NT2/D1 (cell line): ENCODE measurements around the gene ETFA.

Source experiments
- DNase-seq: peaks from one replicate; pipeline ENCODE4 v3.0.0-alpha.2; 2011; ENCODE audit warnings: low read depth, low spot score
- H3K27me3 ChIP-seq: 2 replicates; pipeline ENCODE4 v1.6.0; 2011; ENCODE audit warnings: mild to moderate bottlenecking; ENCODE audit not compliant: insufficient read length, insufficient read depth
- H3K36me3 ChIP-seq: 2 replicates; pipeline ENCODE4 v1.6.1; 2011; ENCODE audit warnings: mild to moderate bottlenecking, low read length, mixed read lengths; ENCODE audit not compliant: insufficient read depth, insufficient read length
- H3K4me1 ChIP-seq: 2 replicates; pipeline ENCODE4 v1.5.1; 2011; ENCODE audit not compliant: insufficient read depth, insufficient read length
- H3K4me3 ChIP-seq: 2 replicates; pipeline ENCODE4 v1.5.1; 2011; ENCODE audit warnings: low read depth; ENCODE audit not compliant: insufficient read length
- H3K9ac ChIP-seq: 2 replicates; pipeline ENCODE4 v1.6.0; 2011; ENCODE audit warnings: low read depth; ENCODE audit not compliant: insufficient read length
- H3K9me3 ChIP-seq: 2 replicates; pipeline ENCODE4 v1.5.1; 2011; ENCODE audit warnings: mild to moderate bottlenecking, low read length; ENCODE audit not compliant: insufficient read depth
- SUZ12 ChIP-seq: IDR thresholded peaks from 2 replicates; pipeline ENCODE4 v1.6.1; 2011; ENCODE audit not compliant: insufficient read length, insufficient read depth; ENCODE audit errors: extremely low read depth
- YY1 ChIP-seq: IDR thresholded peaks from 2 replicates; pipeline ENCODE4 v1.6.1; 2011; ENCODE audit not compliant: insufficient read length, insufficient read depth
- ZNF274 ChIP-seq: IDR thresholded peaks from 2 replicates; pipeline ENCODE4 v1.6.1; 2011; ENCODE audit warnings: mild to moderate bottlenecking, low read depth, low read length

Gene ETFA

GRCh38 chr15:76339305-76340197, 28.3 kb upstream of the ETFA start:
- H3K9me3 ChIP-seq = peaks cover 8% of the 10 kb centered on the region; the same call in 1 of the 2 replicates
- TF ChIP-seq YY1 = no peak
- TF ChIP-seq SUZ12 = peak; percentile 34
- no peak for TF ChIP-seq ZNF274
- peaks cover 100% of the 10 kb centered on the region for H3K27me3 ChIP-seq
- DNase-seq = no peak
- no peak overlapping the region for H3K9ac ChIP-seq
- no peaks in the 10 kb centered on the region for H3K36me3 ChIP-seq
- peak overlapping the region; percentile 42 for H3K4me3 ChIP-seq
- peaks cover 21% of the 10 kb centered on the region for H3K4me1 ChIP-seq

GRCh38 chr15:76338486-76339304, 27.4 kb upstream of the ETFA start:
- Histone ChIP-seq H3K27me3 (peaks cover 100% of the 10 kb centered on the region), H3K36me3 (no peaks in the 10 kb centered on the region), H3K4me3 (peak overlapping the region; percentile 42), H3K4me1 (peaks cover 25% of the 10 kb centered on the region), H3K9ac (peak overlapping the region; percentile 68), H3K9me3 (peaks cover 8% of the 10 kb centered on the region; the same call in 1 of the 2 replicates)
- no peak for DNase-seq
- TF ChIP-seq SUZ12 (peak; percentile 57), ZNF274 (no peak)

GRCh38 chr15:76337696-76338485, 26.6 kb upstream of the ETFA start:
- TF ChIP-seq SUZ12 (peak; percentile 99), YY1 (no peak)
- H3K4me1 ChIP-seq = peaks cover 25% of the 10 kb centered on the region

GRCh38 chr15:76337059-76337695, 25.9 kb upstream of the ETFA start:
- no peak for TF ChIP-seq SUZ12
- no peak for TF ChIP-seq YY1
- TF ChIP-seq ZNF274 = no peak
- DNase-seq = no peak
- Histone ChIP-seq H3K9me3 (peaks cover 3% of the 10 kb centered on the region; the same call in 1 of the 2 replicates), H3K27me3 (peaks cover 100% of the 10 kb centered on the region), H3K4me3 (peak overlapping the region; percentile 42), H3K36me3 (no peaks in the 10 kb centered on the region), H3K9ac (no peak overlapping the region), H3K4me1 (peaks cover 25% of the 10 kb centered on the region)

More at GRCh38 chr15:76337696-76338485, 26.6 kb upstream of the ETFA start:
- Histone ChIP-seq H3K4me3 (peak overlapping the region; percentile 42), H3K36me3 (no peaks in the 10 kb centered on the region), H3K9ac (peak overlapping the region; percentile 68), H3K27me3 (peaks cover 100% of the 10 kb centered on the region), H3K9me3 (peaks cover 8% of the 10 kb centered on the region; the same call in 1 of the 2 replicates)
- DNase-seq = no peak

GRCh38 chr15:76336254-76337058, 25.2 kb upstream of the ETFA start, which contains the start of gene ISL2:
Gene ISL2 (plus strand): TSS chr15:76336773. CDS start chr15:76336884, 111 bp downstream.
- no peak for TF ChIP-seq SUZ12
- TF ChIP-seq ZNF274 = no peak
- TF ChIP-seq YY1 = no peak
- DNase-seq = peak; percentile 82
- peaks cover 23% of the 10 kb centered on the region for H3K4me1 ChIP-seq
- peaks cover 93% of the 10 kb centered on the region for H3K27me3 ChIP-seq
- peak within 1 kb of the TSS; percentile 45 for H3K4me3 ChIP-seq
- H3K9me3 ChIP-seq = no peaks in the 10 kb centered on the region
- peak within 1 kb of the TSS; percentile 68 for H3K9ac ChIP-seq
- no peaks in the 10 kb centered on the region for H3K36me3 ChIP-seq
